GM08714 (cell line): Measurements from ENCODE around the gene FAXC.

Experiments used
- H3K4me3 ChIP-seq: fragments of 200-500 bp; sonication (Bioruptor generic); 2 replicates; pipeline ENCODE4 v1.5.1; 2014; ENCODE audit warnings: mild to moderate bottlenecking, low read length, inconsistent platforms
- ZNF274 ChIP-seq: IDR thresholded peaks from 2 replicates; pipeline ENCODE4 v1.6.1; 2012; ENCODE audit warnings: mild to moderate bottlenecking, low read depth, low read length

FAXC gene

GRCh38 chr6:99349171-99350141 is at the start of gene FAXC:
FAXC (minus strand) TSS chr6:99349674; CDS start chr6:99349372, 302 bp downstream.
- H3K4me3 ChIP-seq, result peak within 1 kb of the TSS; percentile 72
- no peak for TF ChIP-seq ZNF274

GRCh38 chr6:99397287-99397686 is 47.8 kb upstream of the FAXC start:
- no peak for TF ChIP-seq ZNF274

GRCh38 chr6:99393698-99394531 is 44.4 kb upstream of the FAXC start, which contains the start of gene COQ3:
COQ3 (minus strand) TSS chr6:99394195; CDS start chr6:99394179, 16 bp downstream.
- peak within 1 kb of the TSS; percentile 93 for H3K4me3 ChIP-seq
- no peak for TF ChIP-seq ZNF274

More at GRCh38 chr6:99397287-99397686, 47.8 kb upstream of the FAXC start:
- H3K4me3 ChIP-seq, result no peak overlapping the region

GRCh38 chr6:99393366-99393697 is 43.9 kb upstream of the FAXC start:
- peak overlapping the region; percentile 93 for H3K4me3 ChIP-seq
- TF ChIP-seq ZNF274, result no peak

- no peak for TF ChIP-seq ZNF274
- no peak overlapping the region for H3K4me3 ChIP-seq
Measured at GRCh38 chr6:99390896-99391295, 41.4 kb upstream of the FAXC start.

- H3K4me3 ChIP-seq, result no peak overlapping the region
- no peak for TF ChIP-seq ZNF274
Measured at GRCh38 chr6:99384507-99384906, 35.0 kb upstream of the FAXC start.

- TF ChIP-seq ZNF274, result no peak
- no peak overlapping the region for H3K4me3 ChIP-seq
Measured at GRCh38 chr6:99378636-99379035, 29.2 kb upstream of the FAXC start.

- no peak for TF ChIP-seq ZNF274
- no peak overlapping the region for H3K4me3 ChIP-seq
Measured at GRCh38 chr6:99369533-99369932, 20.1 kb upstream of the FAXC start.

GRCh38 chr6:99366852-99367251 is 17.4 kb upstream of the FAXC start:
- no peak overlapping the region for H3K4me3 ChIP-seq
- TF ChIP-seq ZNF274, result no peak

GRCh38 chr6:99364026-99364425 is 14.6 kb upstream of the FAXC start:
- TF ChIP-seq ZNF274, result no peak
- no peak overlapping the region for H3K4me3 ChIP-seq

GRCh38 chr6:99362678-99363268 is 13.3 kb upstream of the FAXC start:
- TF ChIP-seq ZNF274, result no peak
- H3K4me3 ChIP-seq, result no peak overlapping the region

- TF ChIP-seq ZNF274, result no peak
- no peak overlapping the region for H3K4me3 ChIP-seq
Measured at GRCh38 chr6:99359800-99360199, 10.3 kb upstream of the FAXC start.

GRCh38 chr6:99356641-99357040 is 7.2 kb upstream of the FAXC start:
- no peak overlapping the region for H3K4me3 ChIP-seq
- TF ChIP-seq ZNF274, result no peak

GRCh38 chr6:99354983-99355382 is 5.5 kb upstream of the FAXC start:
- TF ChIP-seq ZNF274, result no peak
- H3K4me3 ChIP-seq, result no peak overlapping the region
